OCI-M2 (cell line): ENCODE results near the gene RABGAP1L.
"Not testable (repeated sequence)": the region's sequence is repeated elsewhere in the genome, so short reads cannot be mapped to it uniquely, and the experiment has no call there.

Experiments used
- DNase-seq: peaks from one replicate; lab custom pipeline; 2025; ENCODE audit not compliant: unreplicated experiment; lab: John Stamatoyannopoulos, UW

RABGAP1L gene

DNA sequence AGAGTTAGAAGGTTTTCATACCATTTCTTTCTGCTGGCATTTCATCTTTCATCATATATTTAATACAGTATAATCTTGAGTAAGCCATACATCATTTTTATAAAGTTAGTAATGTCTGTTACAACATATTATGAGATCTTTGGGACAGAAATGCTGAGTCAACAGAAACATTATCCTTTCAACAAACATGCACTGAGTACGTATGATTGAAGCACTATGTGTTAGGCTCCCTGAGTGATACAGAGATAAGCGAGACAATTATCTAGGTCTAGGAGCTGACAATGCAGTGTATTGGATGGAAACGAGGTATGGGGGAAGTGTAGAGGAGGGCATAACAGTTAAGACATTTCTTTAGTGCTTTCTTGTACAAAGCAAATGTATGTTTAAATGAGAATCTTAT is 268.7 kb downstream of the RABGAP1L start:
- DNase-seq, result no peak

GRCh38 chr1:174428739-174429138 is 269.4 kb downstream of the RABGAP1L start:
- no peak for DNase-seq

DNA sequence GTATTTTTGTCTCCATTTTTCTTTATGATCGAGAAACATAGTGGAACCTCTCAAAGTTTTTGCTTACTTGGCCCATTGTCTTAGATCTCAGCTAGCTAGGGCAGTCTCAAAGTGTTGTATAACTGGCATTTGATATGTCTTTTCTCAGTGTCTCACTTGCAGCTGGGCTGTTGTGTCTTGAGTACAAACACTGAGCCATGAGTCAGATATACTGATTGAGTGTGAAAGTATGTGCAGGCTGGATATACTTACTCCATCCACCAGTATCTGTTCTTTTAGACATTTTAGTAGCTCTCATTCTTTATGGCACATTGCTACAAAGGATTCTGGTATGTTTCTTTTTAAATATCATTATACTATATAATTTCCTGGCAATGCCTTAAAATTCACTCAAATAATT is 274.1 kb downstream of the RABGAP1L start:
- DNase-seq, result no peak

GRCh38 chr1:174445351-174445750 is 286.0 kb downstream of the RABGAP1L start:
- no peak for DNase-seq

DNA sequence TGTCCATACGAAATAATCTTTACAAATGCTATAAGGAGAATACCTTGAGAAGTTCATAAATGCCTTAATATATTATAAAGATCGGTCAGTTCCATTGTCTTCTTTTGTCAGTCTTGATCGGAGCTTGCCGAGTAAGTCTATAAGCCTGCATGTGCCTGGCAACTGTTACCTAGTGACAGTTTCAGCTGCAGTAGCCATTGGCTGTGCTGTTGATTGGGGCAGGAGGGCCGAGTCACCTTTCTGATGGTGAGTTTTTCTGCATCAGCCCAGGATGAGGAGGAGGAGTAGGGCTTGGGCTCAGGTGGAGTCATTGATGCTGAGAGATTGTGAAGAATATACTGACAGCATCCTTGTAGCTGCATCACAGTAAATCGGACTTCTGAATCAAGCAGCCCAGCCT is 286.5 kb downstream of the RABGAP1L start:
- no peak for DNase-seq

DNA sequence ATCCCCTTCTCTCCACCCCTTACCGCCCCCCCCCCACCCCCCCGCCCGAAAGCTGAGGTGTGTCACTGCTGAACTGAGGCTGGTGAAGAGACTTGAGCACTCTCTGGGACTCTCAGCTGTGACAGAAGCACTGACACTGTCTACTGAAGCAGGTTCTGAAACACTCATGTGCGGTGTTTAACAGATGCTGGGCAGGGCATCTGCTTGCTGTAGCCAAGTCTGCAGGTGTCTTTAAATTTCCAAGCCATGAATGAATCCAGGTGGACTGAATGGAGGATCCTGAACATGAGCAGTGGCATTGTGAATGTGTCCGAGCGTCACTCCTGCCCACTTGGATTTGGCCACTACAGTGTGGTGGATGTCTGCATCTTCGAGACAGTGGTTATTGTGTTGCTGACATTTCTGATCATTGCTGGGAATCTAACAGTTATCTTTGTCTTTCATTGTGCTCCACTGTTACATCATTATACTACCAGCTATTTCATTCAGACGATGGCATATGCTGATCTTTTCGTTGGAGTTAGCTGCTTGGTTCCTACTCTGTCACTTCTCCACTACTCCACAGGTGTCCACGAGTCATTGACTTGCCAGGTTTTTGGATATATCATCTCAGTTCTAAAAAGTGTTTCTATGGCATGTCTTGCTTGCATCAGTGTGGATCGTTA is 288.7 kb downstream of the RABGAP1L start, which contains the start of gene GPR52:
GPR52 (plus strand) TSS at position 99 of the 665 bp plus-strand sequence; CDS start at position 247, 148 bp downstream.
- no peak for DNase-seq

DNA sequence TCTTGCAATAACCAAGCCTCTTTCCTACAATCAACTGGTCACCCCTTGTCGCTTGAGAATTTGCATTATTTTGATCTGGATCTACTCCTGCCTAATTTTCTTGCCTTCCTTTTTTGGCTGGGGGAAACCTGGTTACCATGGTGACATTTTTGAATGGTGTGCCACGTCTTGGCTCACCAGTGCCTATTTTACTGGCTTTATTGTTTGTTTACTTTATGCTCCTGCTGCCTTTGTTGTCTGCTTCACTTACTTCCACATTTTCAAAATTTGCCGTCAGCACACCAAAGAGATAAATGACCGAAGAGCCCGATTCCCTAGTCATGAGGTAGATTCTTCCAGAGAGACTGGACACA is 289.2 kb downstream of the RABGAP1L start:
- DNase-seq, result no peak

- DNase-seq, result no peak
Measured at GRCh38 chr1:174448974-174449373, 289.7 kb downstream of the RABGAP1L start.

DNA sequence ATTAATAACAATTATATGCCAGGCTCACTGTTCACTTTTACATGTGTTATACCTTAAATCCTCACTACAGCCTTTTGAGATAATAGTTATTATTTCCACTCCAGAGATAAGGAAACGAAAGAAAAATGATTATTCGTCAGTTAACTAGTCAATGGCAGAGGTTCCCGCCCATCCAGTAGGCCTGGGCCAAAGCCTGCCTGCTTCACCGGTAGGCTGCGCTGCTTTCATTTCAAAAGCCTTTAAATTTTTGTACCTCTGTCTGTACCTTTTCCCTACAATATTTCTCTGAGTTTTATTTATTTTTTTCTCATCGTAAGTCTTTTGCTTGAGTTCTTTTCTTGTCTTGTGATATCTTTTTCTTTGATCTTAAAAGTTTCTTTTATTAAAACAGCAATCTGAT is 292.1 kb downstream of the RABGAP1L start:
- DNase-seq, result no peak

- DNase-seq, result no peak
Measured at GRCh38 chr1:174465855-174466254, 306.5 kb downstream of the RABGAP1L start.

- DNase-seq, result no peak
Measured at GRCh38 chr1:174466607-174467006, 307.3 kb downstream of the RABGAP1L start.

GRCh38 chr1:174469052-174469451 is 309.7 kb downstream of the RABGAP1L start:
- DNase-seq, result no peak

- no peak for DNase-seq
Measured at GRCh38 chr1:174469687-174470086, 310.4 kb downstream of the RABGAP1L start.

DNA sequence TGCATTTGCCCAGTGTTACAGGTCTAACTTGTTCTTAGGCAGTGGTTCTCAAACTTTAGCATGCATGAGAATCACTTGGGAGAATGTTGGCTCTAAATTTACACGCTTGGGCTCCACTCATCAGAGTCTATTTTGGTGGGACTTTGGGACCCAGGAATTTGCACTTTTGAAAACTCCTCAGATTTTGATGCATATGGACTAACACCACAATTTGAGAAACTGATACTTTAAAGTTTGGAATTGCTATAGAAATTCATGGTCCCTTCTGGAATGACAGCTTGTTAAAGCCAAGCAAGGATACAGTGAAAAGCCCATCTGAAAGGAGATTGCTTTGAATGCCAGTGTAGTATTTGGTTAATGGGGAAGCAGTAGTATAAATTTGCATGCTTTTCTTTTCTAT is 320.0 kb downstream of the RABGAP1L start:
- no peak for DNase-seq

GRCh38 chr1:174480324-174480723 is 321.0 kb downstream of the RABGAP1L start:
- DNase-seq, result no peak

- no peak for DNase-seq
Measured at GRCh38 chr1:174491606-174492005, 332.3 kb downstream of the RABGAP1L start.

DNA sequence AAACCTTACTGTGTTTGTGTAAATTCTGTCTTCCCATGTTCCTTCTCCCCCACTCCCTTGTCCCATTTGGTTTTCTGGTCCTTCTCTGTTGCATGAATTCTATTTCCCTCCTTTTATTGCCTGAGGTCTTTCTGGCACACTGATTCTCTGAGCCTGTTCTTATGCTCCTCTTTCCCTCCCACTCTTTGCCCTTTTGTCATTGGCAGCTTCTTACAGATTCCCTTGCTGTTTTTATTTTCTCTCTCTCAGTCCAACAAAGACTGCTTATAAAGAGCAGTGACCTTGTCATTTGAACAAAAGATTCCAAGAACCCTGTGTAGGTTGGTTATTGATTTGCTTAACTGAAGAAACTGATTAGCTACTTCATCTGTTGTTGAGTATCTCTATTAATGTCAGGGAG is 338.2 kb downstream of the RABGAP1L start:
- DNase-seq, result no peak

- DNase-seq, result not testable (repeated sequence)
Measured at GRCh38 chr1:174516755-174517154, 357.4 kb downstream of the RABGAP1L start.

- no peak for DNase-seq
Measured at GRCh38 chr1:174519844-174520243, 360.5 kb downstream of the RABGAP1L start.

- DNase-seq, result no peak
Measured at GRCh38 chr1:174531751-174532150, 372.4 kb downstream of the RABGAP1L start.

DNA sequence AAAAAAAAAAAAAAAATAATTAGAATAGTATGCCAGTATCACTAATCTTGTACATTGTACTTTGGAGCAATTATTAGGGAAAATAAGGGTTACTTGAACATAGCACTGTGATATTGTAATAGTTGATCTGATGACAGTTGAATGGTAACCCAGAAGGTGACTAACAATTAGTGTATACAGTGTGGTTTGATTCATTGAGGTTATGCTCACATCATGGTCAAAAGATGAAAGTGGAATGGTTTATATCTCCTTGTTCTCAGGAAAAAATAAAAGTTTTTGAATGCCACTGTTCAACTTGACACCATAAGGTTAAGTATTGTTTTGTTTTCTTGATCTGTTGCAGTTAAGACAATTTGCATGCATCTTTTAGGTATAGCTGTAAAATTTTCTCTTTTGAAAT is 375.5 kb downstream of the RABGAP1L start:
- no peak for DNase-seq

- DNase-seq, result no peak
Measured at GRCh38 chr1:174535207-174535606, 375.9 kb downstream of the RABGAP1L start.

GRCh38 chr1:174543421-174543820 is 384.1 kb downstream of the RABGAP1L start:
- not testable (repeated sequence) for DNase-seq
